HepG2 (cell line): ENCODE data around the gene BMPER. TPM values are rescaled to one million over a fixed set of nuclear protein-coding genes. Genes with fewer than 3 reads are reported as not detected.

Experiments used
- BHLHE40 ChIP-seq: IDR thresholded peaks from 2 replicates; pipeline ENCODE4 v1.6.1; 2011; ENCODE audit warnings: low read length, improper control_type of control experiment
- EHMT2 ChIP-seq: fragments of 200-600 bp; sonication (generic); IDR thresholded peaks from 2 replicates; pipeline ENCODE4 v1.7.0; 2017; ENCODE audit warnings: antibody characterized with exemption, low read depth, low read length, borderline replicate concordance
- ELF4 ChIP-seq: sonication (generic); formaldehyde crosslinking; IDR thresholded peaks from 2 replicates; pipeline ENCODE4 v1.5.0; 2020; ENCODE audit warnings: missing genetic modification reagents, mild to moderate bottlenecking, moderate library complexity, borderline replicate concordance
- FOSL1 ChIP-seq: sonication (generic); formaldehyde crosslinking; IDR thresholded peaks from 2 replicates; pipeline ENCODE4 v1.9.0; 2021; ENCODE audit warnings: missing genetic modification reagents, borderline replicate concordance
- KDM1A ChIP-seq: IDR thresholded peaks from 2 replicates; pipeline ENCODE4 v1.6.1; 2016; ENCODE audit warnings: missing compliant biosample characterization
- PCBP2 ChIP-seq: fragments of 200-400 bp; formaldehyde crosslinking; optimal IDR thresholded peaks from 2 replicates; pipeline ENCODE3; 2018; ENCODE audit warnings: low read length, low read depth; ENCODE audit not compliant: poor library complexity, severe bottlenecking
- POGZ ChIP-seq: sonication (generic); formaldehyde crosslinking; IDR thresholded peaks from 2 replicates; pipeline ENCODE4 v1.4.0; 2020; ENCODE audit warnings: mild to moderate bottlenecking, missing genetic modification reagents
- RBAK ChIP-seq: sonication (generic); formaldehyde crosslinking; IDR thresholded peaks from 2 replicates; pipeline ENCODE4 v1.5.1; 2020; ENCODE audit warnings: mild to moderate bottlenecking, missing genetic modification reagents
- ZFP82 ChIP-seq: sonication (generic); formaldehyde crosslinking; IDR thresholded peaks from 2 replicates; pipeline ENCODE4 v1.5.1; 2020; ENCODE audit warnings: mild to moderate bottlenecking, missing genetic modification reagents, borderline replicate concordance
- ZMYM4 ChIP-seq: sonication (generic); formaldehyde crosslinking; IDR thresholded peaks from 2 replicates; pipeline ENCODE4 v1.8.1; 2023; ENCODE audit warnings: mild to moderate bottlenecking, missing genetic modification reagents
- ZNF33A ChIP-seq: sonication (generic); formaldehyde crosslinking; IDR thresholded peaks from 2 replicates; pipeline ENCODE4 v1.5.1; 2020; ENCODE audit warnings: missing genetic modification reagents, mild to moderate bottlenecking, moderate library complexity, borderline replicate concordance
- ZNF891 ChIP-seq: sonication (generic); formaldehyde crosslinking; IDR thresholded peaks from 2 replicates; pipeline ENCODE4 v1.5.0; 2020; ENCODE audit warnings: mild to moderate bottlenecking, missing genetic modification reagents
- ZSCAN30 ChIP-seq: sonication (generic); formaldehyde crosslinking; IDR thresholded peaks from 2 replicates; pipeline ENCODE4 v1.5.0; 2020; ENCODE audit warnings: mild to moderate bottlenecking, missing genetic modification reagents
- polyA plus RNA-seq, 8 experiments: library from polyadenylated mRNA; depleted of rRNA in 3 of 8; stranded (reverse) in 7 of 8; unstranded in 1 of 8; fragments of >200 nt; fragmentation: Illumina TruSeq in 4 of 8; extraction: Trizol in 4 of 8; gene quantifications; 2 replicates each; pipeline versions ENCODE4 v1.2.1 to v1.2.3, GENCODE V29; 2011 to 2016; ENCODE audit warnings: low read depth in 4 of 8, missing spikeins in 1 of 8, mixed read lengths in 1 of 8; ENCODE audit not compliant: insufficient read depth in 1 of 8
- total RNA-seq, 5 experiments: library from RNA; depleted of rRNA; stranded (reverse); fragments of >200 nt; fragmentation: Illumina TruSeq; extraction: Trizol; gene quantifications; 2 replicates each; pipeline ENCODE4 v1.2.3, GENCODE V29; 2016; ENCODE audit warnings: low read depth in 1 of 5
- TF ChIP-seq, protein P1 (sequence below): IDR thresholded peaks from 2 replicates; pipeline ENCODE4 v1.4.0; 2020; ENCODE audit warnings: mild to moderate bottlenecking, missing genetic modification reagents
- TF ChIP-seq, protein P2 (sequence below): IDR thresholded peaks from 2 replicates; pipeline ENCODE4 v1.6.1; 2012; ENCODE audit warnings: low read depth, low read length, improper control_type of control experiment
- TF ChIP-seq, protein P3 (sequence below): sonication (generic); formaldehyde crosslinking; IDR thresholded peaks from 2 replicates; pipeline ENCODE4 v1.4.0; 2020; ENCODE audit warnings: missing genetic modification reagents
- TF ChIP-seq, protein P4 (sequence below): sonication (generic); formaldehyde crosslinking; conservative IDR thresholded peaks from 2 replicates; pipeline ENCODE4 v1.8.0; 2022; ENCODE audit warnings: missing genetic modification reagents
- TF ChIP-seq, protein P5 (sequence below): sonication (generic); formaldehyde crosslinking; IDR thresholded peaks from 2 replicates; pipeline ENCODE4 v1.4.0; 2020; ENCODE audit warnings: missing genetic modification reagents, low read depth, mild to moderate bottlenecking, borderline replicate concordance

BMPER gene
- total and polyA plus RNA-seq, 2 of the 13 experiments (the other 11 are each of a cell fraction or from before 2014, with no cell fraction given): not detected

DNA sequence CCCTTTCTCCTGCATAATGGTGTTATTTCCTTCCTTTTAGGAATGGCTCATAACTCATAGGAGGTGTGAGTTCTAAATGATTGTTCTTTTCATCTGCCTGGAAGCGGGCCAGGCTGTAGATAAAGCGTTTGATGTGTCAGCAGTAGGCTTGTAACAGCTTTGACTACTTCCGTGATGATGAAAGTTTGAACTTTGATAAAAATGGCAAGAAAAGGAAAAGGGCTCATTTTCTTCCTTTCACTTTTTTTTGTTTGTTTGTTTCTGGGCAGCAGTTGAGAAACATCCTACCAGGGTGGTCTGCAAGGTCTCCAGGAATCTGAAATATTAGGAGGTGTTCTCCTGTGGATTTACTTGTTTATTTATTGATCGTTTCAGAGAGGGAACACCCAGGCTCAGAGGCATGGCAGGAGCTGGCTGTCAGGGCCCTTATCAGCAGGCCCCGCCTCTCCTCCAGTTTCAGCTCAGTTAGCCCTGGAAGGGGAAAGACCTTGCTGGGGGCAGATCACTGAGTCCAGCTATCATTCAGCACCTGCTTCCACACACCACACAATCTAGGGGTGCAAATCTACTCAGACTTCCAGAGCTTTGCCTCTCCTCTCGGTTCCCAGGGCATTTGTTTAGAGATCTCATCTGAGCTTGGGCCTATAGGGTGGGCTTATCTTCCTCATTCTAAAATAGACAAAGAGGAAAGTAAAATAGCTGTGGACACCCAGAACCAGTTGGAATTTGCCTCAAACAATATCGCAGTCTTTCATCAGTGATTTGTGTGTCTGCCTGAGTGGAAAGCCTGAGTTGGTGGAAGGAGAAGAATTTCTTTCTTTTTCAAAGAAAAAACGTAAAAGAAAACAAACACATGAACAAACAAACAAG is 130.9 kb downstream of the BMPER start (continued):
- TF ChIP-seq, protein P1, sequence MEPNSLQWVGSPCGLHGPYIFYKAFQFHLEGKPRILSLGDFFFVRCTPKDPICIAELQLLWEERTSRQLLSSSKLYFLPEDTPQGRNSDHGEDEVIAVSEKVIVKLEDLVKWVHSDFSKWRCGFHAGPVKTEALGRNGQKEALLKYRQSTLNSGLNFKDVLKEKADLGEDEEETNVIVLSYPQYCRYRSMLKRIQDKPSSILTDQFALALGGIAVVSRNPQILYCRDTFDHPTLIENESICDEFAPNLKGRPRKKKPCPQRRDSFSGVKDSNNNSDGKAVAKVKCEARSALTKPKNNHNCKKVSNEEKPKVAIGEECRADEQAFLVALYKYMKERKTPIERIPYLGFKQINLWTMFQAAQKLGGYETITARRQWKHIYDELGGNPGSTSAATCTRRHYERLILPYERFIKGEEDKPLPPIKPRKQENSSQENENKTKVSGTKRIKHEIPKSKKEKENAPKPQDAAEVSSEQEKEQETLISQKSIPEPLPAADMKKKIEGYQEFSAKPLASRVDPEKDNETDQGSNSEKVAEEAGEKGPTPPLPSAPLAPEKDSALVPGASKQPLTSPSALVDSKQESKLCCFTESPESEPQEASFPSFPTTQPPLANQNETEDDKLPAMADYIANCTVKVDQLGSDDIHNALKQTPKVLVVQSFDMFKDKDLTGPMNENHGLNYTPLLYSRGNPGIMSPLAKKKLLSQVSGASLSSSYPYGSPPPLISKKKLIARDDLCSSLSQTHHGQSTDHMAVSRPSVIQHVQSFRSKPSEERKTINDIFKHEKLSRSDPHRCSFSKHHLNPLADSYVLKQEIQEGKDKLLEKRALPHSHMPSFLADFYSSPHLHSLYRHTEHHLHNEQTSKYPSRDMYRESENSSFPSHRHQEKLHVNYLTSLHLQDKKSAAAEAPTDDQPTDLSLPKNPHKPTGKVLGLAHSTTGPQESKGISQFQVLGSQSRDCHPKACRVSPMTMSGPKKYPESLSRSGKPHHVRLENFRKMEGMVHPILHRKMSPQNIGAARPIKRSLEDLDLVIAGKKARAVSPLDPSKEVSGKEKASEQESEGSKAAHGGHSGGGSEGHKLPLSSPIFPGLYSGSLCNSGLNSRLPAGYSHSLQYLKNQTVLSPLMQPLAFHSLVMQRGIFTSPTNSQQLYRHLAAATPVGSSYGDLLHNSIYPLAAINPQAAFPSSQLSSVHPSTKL: peak; percentile 87
- TF ChIP-seq BHLHE40: no peak
- no peak for TF ChIP-seq ZFP82
- TF ChIP-seq, protein P2, sequence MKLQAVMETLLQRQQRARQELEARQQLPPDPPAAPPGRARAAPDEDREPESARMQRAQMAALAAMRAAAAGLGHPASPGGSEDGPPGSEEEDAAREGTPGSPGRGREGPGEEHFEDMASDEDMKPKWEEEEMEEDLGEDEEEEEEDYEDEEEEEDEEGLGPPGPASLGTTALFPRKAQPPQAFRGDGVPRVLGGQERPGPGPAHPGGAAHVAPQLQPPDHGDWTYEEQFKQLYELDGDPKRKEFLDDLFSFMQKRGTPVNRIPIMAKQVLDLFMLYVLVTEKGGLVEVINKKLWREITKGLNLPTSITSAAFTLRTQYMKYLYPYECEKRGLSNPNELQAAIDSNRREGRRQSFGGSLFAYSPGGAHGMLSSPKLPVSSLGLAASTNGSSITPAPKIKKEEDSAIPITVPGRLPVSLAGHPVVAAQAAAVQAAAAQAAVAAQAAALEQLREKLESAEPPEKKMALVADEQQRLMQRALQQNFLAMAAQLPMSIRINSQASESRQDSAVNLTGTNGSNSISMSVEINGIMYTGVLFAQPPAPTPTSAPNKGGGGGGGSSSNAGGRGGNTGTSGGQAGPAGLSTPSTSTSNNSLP: peak; percentile 72
- no peak for TF ChIP-seq KDM1A (CRISPR knock-in tag)
- 0 out of 2 replicates have a peak, but pooled peaks have one; percentile 58 for TF ChIP-seq RBAK (CRISPR knock-in tag)
- TF ChIP-seq ZMYM4 (CRISPR knock-in tag): peak; percentile 52
- no peak; the same call in 1 of the 2 replicates for TF ChIP-seq POGZ (CRISPR knock-in tag)
- TF ChIP-seq, protein P3, sequence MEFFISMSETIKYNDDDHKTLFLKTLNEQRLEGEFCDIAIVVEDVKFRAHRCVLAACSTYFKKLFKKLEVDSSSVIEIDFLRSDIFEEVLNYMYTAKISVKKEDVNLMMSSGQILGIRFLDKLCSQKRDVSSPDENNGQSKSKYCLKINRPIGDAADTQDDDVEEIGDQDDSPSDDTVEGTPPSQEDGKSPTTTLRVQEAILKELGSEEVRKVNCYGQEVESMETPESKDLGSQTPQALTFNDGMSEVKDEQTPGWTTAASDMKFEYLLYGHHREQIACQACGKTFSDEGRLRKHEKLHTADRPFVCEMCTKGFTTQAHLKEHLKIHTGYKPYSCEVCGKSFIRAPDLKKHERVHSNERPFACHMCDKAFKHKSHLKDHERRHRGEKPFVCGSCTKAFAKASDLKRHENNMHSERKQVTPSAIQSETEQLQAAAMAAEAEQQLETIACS (CRISPR knock-in tag): no peak
- 0 out of 2 replicates have a peak, but pooled peaks have one; percentile 68 for TF ChIP-seq ZSCAN30 (CRISPR knock-in tag)
- 0 out of 2 replicates have a peak, but pooled peaks have one; percentile 37 for TF ChIP-seq ZNF33A (CRISPR knock-in tag)
- no peak for TF ChIP-seq PCBP2
- TF ChIP-seq ELF4 (CRISPR knock-in tag): peak; percentile 71; the same call in 1 of the 2 replicates
- TF ChIP-seq, protein P4, sequence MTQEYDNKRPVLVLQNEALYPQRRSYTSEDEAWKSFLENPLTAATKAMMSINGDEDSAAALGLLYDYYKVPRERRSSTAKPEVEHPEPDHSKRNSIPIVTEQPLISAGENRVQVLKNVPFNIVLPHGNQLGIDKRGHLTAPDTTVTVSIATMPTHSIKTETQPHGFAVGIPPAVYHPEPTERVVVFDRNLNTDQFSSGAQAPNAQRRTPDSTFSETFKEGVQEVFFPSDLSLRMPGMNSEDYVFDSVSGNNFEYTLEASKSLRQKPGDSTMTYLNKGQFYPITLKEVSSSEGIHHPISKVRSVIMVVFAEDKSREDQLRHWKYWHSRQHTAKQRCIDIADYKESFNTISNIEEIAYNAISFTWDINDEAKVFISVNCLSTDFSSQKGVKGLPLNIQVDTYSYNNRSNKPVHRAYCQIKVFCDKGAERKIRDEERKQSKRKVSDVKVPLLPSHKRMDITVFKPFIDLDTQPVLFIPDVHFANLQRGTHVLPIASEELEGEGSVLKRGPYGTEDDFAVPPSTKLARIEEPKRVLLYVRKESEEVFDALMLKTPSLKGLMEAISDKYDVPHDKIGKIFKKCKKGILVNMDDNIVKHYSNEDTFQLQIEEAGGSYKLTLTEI (CRISPR knock-in tag): no peak
- TF ChIP-seq, protein P5, sequence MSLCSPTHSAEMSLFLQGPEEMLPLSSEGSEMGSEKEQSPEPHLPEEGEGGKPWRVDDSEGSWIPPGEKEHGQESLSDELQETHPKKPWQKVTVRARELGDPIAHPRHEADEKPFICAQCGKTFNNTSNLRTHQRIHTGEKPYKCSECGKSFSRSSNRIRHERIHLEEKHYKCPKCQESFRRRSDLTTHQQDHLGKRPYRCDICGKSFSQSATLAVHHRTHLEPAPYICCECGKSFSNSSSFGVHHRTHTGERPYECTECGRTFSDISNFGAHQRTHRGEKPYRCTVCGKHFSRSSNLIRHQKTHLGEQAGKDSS: peak; percentile 75; the same call in 1 of the 2 replicates
- TF ChIP-seq EHMT2: peak; percentile 88
- no peak for TF ChIP-seq ZNF891
- peak; percentile 41; the same call in 1 of the 2 replicates for TF ChIP-seq FOSL1
